MM.1S (cell line): ENCODE measurements around the gene CD4.

Experiments used
- CTCF ChIP-seq: fragments of 300-600 bp; sonication (generic); IDR thresholded peaks from 2 replicates; pipeline ENCODE4 v1.5.1; 2016; ENCODE audit warnings: antibody characterized with exemption, low read length, mixed read lengths
- EZH2 ChIP-seq: fragments of 300-600 bp; sonication (generic); optimal IDR thresholded peaks from 2 replicates; pipeline ENCODE3; 2017; ENCODE audit warnings: low read depth, mild to moderate bottlenecking, antibody characterized with exemption, low read length, mixed read lengths
- EZH2phosphoT487 ChIP-seq: fragments of 300-600 bp; sonication (generic); IDR thresholded peaks from 2 replicates; pipeline ENCODE4 v1.6.1; 2018; ENCODE audit warnings: antibody characterized with exemption, low read length

- TF ChIP-seq CTCF: no peak
- no peak for TF ChIP-seq EZH2
- TF ChIP-seq EZH2phosphoT487: no peak
These were observed 30.8 kb downstream of the CD4 start for GRCh38 chr12:6820166-6820565.
